Fibroblast of lung (primary cell): Measurements from ENCODE around the gene MRPL33.

Experiments
- EZH2 ChIP-seq: IDR thresholded peaks from 2 replicates; pipeline ENCODE4 v1.5.1; 2012; ENCODE audit warnings: low read length, control low read depth, mild to moderate bottlenecking; ENCODE audit errors: missing control alignments
- TF ChIP-seq, protein P1 (sequence below), 2 donors: IDR thresholded peaks in 1 of 2; conservative IDR thresholded peaks in 1 of 2; 1 replicate in 1 of 2; 2 replicates in 1 of 2; pipeline ENCODE4 v1.5.1; 2011 to 2012; ENCODE audit warnings: low read length in 2 of 2, control low read depth in 1 of 2, inconsistent platforms in 1 of 2, low read depth in 1 of 2, mild to moderate bottlenecking in 1 of 2

- TF ChIP-seq, protein P1, sequence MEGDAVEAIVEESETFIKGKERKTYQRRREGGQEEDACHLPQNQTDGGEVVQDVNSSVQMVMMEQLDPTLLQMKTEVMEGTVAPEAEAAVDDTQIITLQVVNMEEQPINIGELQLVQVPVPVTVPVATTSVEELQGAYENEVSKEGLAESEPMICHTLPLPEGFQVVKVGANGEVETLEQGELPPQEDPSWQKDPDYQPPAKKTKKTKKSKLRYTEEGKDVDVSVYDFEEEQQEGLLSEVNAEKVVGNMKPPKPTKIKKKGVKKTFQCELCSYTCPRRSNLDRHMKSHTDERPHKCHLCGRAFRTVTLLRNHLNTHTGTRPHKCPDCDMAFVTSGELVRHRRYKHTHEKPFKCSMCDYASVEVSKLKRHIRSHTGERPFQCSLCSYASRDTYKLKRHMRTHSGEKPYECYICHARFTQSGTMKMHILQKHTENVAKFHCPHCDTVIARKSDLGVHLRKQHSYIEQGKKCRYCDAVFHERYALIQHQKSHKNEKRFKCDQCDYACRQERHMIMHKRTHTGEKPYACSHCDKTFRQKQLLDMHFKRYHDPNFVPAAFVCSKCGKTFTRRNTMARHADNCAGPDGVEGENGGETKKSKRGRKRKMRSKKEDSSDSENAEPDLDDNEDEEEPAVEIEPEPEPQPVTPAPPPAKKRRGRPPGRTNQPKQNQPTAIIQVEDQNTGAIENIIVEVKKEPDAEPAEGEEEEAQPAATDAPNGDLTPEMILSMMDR (conservative IDR thresholded peaks at IDR 0.05 in 1 of 2, IDR thresholded peaks at IDR 0.05 in 1 of 2; ENCODE audit: low read depth in 1 of 2, low read length in 2 of 2): no peak
- no peak for TF ChIP-seq EZH2
Observed at GRCh38 chr2:27734305-27734704, 37.2 kb upstream of the MRPL33 start.
